ENCODE results near the gene UBAP1L. TPM values are rescaled to one million over a fixed set of nuclear protein-coding genes. Genes with fewer than 3 reads are reported as not detected.

The UBAP1L gene
- total and polyA plus RNA-seq, 2 of the 4 experiments (the other 2 are of a cell fraction): 0.36 to 1.1 TPM

GRCh38 chr15:65146438-65146837 lies 31.4 kb upstream of the UBAP1L start:
- H2BK5ac ChIP-seq (ENCODE audit: low read depth, low read length, poor library complexity, severe bottlenecking): no peak overlapping the region
- no TSS peak for BruUV-seq (replicated peaks)
- H2BK15ac ChIP-seq (ENCODE audit: low read depth, low read length): no peak overlapping the region
- TF ChIP-seq CTCF (conservative IDR thresholded peaks at IDR 0.05; ENCODE audit: low read depth, low read length) (no peak), BHLHE40 (IDR thresholded peaks at IDR 0.05; ENCODE audit: low read depth, low read length) (no peak), RFX5 (IDR thresholded peaks at IDR 0.05; ENCODE audit: low read depth, low read length) (no peak), POLR2A (IDR thresholded peaks at IDR 0.05; ENCODE audit: low read depth, low read length) (no peak), CHD1 (IDR thresholded peaks at IDR 0.05; ENCODE audit: low read depth, low read length) (no peak), RAD21 (IDR thresholded peaks at IDR 0.05; ENCODE audit: low read length) (no peak), RCOR1 (IDR thresholded peaks at IDR 0.05; ENCODE audit: insufficient replicate concordance, low read length) (no peak), SMC3 (IDR thresholded peaks at IDR 0.05; ENCODE audit: low read depth, low read length) (no peak), MAZ (IDR thresholded peaks at IDR 0.05; ENCODE audit: borderline replicate concordance, low read depth, low read length) (no peak)
- TF ChIP-seq, protein P1, sequence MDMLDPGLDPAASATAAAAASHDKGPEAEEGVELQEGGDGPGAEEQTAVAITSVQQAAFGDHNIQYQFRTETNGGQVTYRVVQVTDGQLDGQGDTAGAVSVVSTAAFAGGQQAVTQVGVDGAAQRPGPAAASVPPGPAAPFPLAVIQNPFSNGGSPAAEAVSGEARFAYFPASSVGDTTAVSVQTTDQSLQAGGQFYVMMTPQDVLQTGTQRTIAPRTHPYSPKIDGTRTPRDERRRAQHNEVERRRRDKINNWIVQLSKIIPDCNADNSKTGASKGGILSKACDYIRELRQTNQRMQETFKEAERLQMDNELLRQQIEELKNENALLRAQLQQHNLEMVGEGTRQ (IDR thresholded peaks at IDR 0.05; ENCODE audit: low read depth, low read length): no peak
- intact Hi-C loops (cut with micrococcal nuclease) (no loop called here), in situ Hi-C loops (cut with MboI; ENCODE audit: low sequenced_read_pairs) (no loop called here), dilution Hi-C loops (cut with HindIII; ENCODE audit: low sequenced_read_pairs, unreplicated experiment) (no loop called here)
- DNase-seq (no peak), ATAC-seq (ENCODE audit: low read depth) (no peak)
- no peaks in the 10 kb centered on the region for H3K27me3 ChIP-seq (ENCODE audit: control insufficient read depth, insufficient read depth, low read length)
- no peak overlapping the region for H2BK20ac ChIP-seq (ENCODE audit: low read depth, low read length)
- no peaks in the 10 kb centered on the region for H3K9me3 ChIP-seq (ENCODE audit: control insufficient read depth, insufficient read depth, low read length)
- no peaks in the 10 kb centered on the region for H3K79me1 ChIP-seq (ENCODE audit: low read depth in 1 of 2, low read length in 2 of 2)
- ChIA-PET CTCF (no interaction called here), POLR2A (ENCODE audit: unreplicated experiment) (no interaction called here)
- H3K9me1 ChIP-seq (ENCODE audit: insufficient read depth, low read length): no peaks in the 10 kb centered on the region
- no peak overlapping the region for H4K8ac ChIP-seq (ENCODE audit: low read depth in 2 of 2, low read length in 2 of 2)
- H3K27ac ChIP-seq (ENCODE audit: insufficient read depth, low read length): no peak overlapping the region
- H3K9ac ChIP-seq (ENCODE audit: low read depth, low read length): no peak overlapping the region
- H3K4ac ChIP-seq (ENCODE audit: low read depth, low read length): no peak overlapping the region
- H2BK120ac ChIP-seq (ENCODE audit: low read depth, low read length): no peak overlapping the region
- H4K91ac ChIP-seq (ENCODE audit: insufficient read depth, low read depth, low read length): no peak overlapping the region
- H3K4me3 ChIP-seq (ENCODE audit: insufficient read depth, low read depth, low read length): no peak overlapping the region
- peaks cover 15% of the 10 kb centered on the region for H3K36me3 ChIP-seq (ENCODE audit: control insufficient read depth, insufficient read depth, low read length)
- H3K56ac ChIP-seq (ENCODE audit: extremely low read depth, insufficient read depth, low read length): no peak overlapping the region
- H3K4me2 ChIP-seq (ENCODE audit: low read depth, low read length): no peak overlapping the region
- no peak overlapping the region for H3K14ac ChIP-seq (replicated peaks; ENCODE audit: low read depth, low read length)
- H2AK5ac ChIP-seq (ENCODE audit: low read depth, low read length): no peak overlapping the region
- no peak overlapping the region for H2AFZ ChIP-seq (replicated peaks; ENCODE audit: low read length, poor library complexity)
- no peak overlapping the region for H3K23ac ChIP-seq (ENCODE audit: low read depth, low read length)
- H2AK9ac ChIP-seq (replicated peaks; ENCODE audit: low read depth, low read length, poor library complexity): no peak overlapping the region
- no peaks in the 10 kb centered on the region for H4K20me1 ChIP-seq (ENCODE audit: insufficient read depth, low read length)
- no peak overlapping the region for H3K18ac ChIP-seq (ENCODE audit: low read depth, low read length)
- H3K4me1 ChIP-seq (ENCODE audit: control insufficient read depth, insufficient read depth, low read length): no peaks in the 10 kb centered on the region
- WGBS, 2 experiments (ENCODE audit: extremely low coverage in 2 of 2, insufficient read length in 1 of 2): 86% methylated on average over 1 of the region's 4 CpGs; no CpG with 5 or more reads in 1 of the 2 experiments
- no peak overlapping the region for H4K5ac ChIP-seq (ENCODE audit: low read depth, low read length)
